GM21619 (cell line): Measurements from ENCODE around the gene ITGB2.

Experiments
- ATAC-seq: cut with Tn5 transposase; IDR thresholded peaks from one replicate; pipeline ENCODE4 v1.9.1; 2021; ENCODE audit not compliant: unreplicated experiment

Gene ITGB2

DNA sequence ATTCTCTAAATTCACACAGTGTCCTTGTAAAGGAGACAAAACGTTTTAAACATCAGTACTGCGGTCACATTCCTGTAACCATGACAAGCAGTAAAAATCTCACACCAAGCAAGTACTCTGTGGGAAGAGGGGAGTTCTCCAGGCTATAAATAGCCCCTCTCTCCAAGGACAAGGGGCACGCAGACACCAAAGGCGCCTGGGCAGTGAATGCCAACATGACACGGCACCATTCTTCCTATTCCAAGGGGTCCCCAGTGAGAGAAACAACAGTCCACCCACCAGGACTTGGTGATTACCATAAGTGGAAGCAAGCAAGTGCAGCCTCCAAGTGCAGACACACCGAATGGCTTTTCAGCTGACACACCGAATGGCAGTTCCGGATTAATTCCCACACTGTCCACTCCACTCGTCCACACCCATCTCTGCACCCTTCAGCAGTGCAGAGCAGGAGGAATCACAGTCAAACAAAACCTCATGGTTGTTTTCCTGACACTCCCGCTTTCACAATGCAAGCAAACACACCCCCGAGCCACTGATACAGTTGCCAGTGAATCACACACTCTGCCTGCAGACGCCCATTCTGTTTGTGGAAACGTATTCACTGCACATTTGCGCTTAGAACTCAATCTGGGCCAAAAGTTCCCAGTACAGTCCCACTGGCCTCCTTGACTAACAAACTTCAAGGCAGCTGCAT, 49.0 kb downstream of the ITGB2 start:
- ATAC-seq = no peak

DNA sequence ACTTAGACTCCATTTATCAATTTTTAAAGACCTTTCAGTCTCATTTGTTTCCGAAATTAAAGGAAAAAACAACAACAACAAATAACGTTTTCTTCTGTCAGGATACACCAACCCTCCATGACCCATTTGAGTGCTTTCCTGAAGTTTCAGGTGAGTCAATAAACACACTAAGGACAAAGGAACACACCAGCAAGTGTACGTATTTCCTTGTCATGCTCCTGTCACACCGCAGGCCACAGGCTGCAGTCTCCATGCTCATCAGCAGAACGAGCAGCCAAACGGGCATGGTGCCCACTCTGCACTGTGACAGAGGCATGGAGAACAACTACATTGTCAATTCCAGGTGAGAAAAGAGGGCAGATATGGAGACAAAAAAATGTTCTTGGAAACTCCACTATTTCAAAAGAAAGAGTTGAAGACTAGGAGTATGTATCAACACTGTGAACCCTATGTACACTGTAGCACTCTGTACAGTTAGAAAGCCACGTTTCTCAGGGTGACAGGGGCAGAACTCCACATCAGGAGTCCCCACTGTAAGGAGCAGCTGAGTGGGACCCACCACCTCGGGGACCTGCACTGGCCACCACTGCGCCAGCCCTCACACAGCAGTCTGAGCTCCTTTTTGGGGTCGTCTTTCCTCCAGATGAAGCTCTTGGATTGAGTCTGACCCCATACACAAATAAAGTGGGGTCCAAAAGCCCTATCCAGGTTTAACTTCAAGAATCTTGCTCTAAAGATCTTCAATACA, 49.8 kb downstream of the ITGB2 start:
- no peak for ATAC-seq

DNA sequence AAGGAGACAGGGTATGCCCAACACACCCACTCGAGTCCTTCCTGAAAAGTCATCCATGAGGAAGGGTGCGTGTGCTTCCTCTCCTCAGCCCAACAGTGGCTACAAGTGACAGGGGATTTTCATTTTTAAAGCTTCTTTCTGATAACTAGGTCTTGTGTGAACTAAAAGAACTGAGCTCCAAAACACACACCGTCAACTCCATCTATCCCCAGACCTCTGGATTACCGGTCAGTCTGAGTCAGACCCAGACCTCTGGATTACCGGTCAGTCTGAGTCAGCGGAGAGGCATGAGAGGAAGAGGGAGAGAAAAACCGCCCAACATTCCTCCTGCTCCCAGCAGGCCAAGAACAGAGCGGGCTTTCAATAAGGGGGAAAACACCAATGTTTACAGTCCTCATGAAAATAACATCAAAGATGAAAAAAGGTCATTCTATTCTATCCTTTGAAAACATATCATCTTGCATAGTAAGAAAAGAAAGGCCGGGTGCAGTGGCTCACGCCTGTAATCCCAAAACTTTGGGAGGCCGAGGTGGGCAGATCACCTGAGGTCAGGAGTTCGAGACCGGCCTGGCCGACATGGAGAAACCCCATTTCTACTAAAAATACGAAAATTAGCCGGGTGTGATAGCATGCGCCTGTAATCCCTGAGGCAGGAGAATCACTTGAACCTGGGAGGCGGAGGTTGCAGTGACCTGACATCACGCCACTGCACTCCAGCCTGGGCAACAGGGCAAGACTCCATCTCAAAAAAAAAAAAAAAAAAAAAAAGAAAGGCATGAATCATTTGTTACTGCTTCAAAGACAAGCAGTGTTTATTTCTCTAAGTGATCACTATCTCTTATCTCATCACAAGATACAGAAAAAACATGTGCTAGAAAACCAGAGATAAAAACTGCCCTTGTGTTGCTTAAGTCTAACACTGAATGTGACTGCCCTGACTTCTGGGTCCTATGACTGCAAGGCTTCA, 50.6 kb downstream of the ITGB2 start:
- ATAC-seq = no peak

DNA sequence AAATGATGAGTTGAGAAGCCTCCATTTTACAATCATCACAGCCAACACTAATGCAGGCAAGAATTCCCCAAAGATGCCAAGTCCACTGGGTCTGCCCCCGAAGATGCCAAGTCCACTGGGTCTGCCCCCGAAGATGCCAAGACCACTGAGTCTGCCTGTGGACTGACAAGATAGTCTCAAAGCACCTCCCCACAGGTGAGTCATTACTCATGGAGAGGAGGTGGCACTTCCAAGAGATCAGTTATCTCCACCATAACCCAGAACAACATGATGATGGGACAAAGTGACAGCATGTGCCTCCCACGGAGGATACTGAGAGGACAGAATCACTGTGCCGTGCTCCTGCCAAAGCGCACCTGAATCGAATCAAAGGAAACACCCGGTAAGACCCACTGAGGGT, 52.0 kb downstream of the ITGB2 start:
- no peak for ATAC-seq

DNA sequence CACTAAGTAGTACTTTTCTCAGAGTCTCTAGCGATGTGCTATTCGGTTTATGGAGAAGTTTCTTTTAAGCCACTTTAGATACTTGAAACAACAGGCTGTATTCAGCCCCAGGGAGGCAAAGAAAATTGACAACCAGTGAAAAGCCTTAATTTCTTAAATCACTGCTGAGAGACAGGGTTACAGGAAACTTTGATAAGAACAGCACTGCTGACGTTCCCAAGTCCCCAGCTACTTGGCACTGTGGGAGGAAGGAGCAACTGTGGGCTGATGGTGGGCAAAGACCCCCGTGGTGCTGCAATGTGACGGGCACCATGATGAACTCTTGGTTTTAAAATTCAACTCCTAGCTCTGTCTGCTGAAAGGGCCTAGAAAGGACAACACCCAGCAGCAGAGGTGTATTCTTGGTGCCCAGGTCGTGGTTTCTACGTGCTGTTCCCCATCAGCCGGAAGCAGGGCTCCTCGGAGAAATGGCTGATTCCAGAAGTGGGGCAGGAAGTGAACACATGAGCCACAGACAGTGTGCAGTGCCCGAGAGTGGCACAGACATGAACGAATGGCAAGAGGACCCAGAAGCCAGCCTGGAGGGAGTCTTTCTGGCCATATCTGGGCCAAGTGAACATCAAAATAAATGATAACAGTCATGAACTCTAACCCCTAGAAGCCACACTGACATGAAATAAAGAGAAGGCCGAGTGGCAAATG, 52.5 kb downstream of the ITGB2 start:
- no peak for ATAC-seq

DNA sequence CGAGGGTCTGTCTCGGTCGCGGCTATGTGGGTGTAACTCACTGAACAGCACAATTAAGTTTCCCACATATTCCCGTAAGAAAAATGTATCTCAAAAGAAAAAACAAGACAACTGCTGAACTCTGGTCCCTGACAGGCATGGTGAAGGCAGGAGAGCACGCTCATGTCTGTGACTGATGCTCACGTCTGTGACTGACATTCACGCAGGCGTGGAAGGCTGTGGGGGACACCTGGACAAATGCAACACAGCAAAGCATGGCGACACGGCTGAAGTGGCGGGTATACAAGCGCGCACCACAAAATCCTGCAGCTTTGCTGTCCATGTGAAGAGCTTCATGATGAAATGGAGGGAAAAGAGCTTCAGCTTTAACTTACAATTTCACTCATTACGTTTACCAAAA, 53.2 kb downstream of the ITGB2 start:
- ATAC-seq = no peak

DNA sequence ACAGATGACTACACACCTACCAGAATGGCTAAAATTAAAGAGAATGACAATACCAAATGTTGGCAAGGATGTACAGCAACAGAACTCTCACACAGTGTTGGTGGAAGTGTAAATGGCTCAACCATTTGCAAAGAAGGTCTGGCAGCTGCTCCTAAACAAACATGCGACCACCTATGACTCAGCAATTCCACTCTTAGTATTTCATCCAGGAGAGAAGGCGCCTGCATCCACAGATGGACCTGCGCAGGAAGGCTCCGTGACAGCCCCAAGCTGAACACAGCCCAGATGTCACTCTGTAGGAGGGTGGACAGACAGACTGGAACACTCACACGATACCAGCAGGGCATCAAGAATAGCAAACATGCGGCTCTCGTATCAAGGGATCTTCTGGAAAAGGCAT, 53.9 kb downstream of the ITGB2 start:
- no peak for ATAC-seq

DNA sequence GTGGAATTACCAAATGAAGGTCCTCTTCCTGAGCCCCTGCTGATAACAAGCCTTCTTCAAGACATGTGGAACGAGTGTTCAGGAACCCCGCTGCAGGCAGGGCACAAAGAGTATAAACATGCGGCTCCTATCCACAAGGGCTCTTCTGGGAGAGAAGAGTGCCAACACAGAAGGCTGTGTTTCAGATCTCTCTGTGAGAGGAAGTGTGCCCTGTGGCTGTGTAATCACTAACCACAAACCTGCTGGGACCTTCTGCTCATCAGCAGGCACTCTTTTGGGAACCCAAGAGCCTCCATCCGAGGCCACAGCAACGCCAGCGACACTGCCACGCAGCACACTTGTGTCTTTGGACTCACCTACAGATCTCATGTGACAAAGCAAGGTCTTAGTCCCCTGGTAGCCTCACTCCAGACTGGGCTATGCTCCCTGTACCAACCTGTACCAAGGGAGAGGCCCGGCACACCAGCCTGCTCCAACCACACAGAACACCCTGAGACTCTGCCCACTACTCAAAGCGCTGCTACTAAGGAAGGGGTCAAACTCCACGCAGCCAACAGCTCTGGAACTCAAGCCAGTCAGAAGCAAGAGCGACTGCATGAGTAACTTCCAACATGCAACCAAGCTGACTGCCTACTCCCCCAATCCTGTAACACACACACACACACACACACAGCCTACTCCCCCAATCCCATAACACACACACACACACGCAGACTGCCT, 55.0 kb downstream of the ITGB2 start:
- no peak for ATAC-seq

DNA sequence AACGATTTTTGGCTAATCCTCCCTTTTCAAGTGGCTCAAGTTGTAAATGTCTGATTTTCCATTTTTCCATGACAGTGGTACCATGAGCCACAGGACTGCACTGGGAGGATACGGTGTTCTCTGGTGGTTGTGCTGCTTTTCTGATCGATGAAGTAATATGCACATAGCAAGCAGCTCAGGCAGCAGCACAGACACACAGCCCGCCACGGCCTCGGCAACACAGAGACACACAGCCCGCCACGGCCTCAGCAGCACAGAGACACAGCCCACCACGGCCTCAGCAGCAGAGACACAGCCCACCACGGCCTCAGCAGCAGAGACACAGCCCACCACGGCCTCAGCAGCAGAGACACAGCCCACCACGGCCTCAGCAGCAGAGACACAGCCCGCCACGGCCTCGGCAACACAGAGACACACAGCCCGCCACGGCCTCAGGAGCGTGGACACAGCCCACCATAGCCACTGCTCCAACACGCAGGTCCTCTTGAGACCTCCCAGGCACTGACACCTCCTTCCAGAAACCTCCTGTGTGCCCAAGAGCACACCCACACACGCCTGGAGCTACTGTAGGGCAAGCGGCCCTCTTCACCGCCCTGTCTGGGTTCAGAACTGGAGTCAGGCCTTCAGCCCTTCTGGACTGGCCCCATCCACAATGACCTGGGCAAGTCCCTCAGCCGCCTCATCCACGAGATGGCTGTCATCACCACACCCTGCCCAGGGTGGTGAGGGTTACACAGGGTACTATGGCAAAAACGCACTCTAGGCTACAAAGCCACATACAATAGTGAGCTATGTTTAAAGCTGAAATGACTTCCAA, 57.6 kb downstream of the ITGB2 start:
- no peak for ATAC-seq

DNA sequence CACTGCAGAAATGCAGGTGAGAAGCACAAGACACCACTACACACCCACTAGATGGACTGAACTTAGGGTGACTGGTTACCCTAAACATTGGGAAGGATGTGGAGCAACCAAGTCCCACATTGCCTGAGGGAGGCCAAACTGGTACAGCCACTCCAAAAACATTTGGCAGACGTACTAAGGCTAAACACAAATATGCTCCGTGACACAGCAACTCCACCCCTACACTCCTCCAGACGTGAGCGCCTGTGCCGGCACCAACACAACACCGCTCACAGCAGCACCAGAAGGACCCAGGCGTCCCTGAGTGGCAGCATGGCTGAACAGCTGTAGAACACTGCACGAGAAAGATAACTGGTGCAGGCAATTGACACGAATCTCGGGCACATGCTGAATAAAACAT, 61.9 kb downstream of the ITGB2 start:
- no peak for ATAC-seq

DNA sequence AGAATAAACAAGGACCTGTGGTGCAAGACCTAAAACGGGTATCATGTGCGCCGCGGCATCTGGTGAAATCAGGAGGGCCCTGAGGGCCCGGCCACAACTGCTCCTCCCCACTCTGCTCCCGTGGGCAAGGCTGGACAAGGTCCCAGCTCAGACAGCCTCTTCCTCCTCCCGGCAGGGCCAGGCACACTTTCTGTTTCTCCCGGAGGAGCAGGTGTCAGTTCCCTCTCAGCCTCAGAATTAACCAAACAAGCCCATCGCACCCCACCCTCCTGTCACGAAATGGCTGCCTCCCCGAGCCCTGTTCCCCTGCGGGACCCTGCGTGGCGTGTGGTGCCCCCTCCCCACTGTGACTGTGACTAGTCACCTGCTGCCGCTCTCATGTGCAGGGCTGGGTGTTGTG, 62.4 kb downstream of the ITGB2 start:
- ATAC-seq = no peak

DNA sequence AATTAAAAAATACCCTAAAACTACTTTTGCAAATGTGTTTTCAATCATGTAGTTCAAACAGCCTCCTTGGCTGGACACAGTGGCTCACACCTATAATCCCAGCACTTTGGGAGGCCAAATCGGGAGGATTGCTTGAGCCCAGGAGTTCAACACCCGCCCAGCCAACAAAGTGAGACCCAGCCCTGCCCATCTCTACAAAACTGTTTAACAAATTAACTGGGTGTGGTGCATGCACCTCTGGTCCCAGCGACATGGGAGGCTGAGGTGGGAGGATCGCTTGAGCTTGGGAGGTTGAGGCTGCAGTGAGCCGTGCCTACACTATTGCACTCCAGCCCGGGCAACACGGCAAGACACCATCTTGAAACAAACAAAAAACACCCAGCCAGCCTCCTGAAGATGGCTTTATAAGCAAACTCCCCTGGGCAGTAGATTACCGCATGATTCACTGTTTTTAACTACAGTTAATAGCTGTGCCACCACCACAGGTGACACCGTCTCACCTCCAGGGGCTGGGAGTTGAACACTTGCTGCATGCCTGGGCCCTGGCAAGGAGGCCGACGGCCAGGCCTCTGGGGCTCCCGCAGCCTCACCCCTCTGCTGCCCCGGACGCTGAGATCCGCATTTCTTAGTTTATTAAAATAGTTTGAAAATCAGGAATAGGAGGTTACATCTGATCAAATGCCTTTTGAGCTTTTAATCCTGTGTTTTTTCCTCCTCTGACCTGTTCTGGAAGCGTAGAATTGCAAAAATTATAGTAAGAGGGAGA, 63.4 kb downstream of the ITGB2 start:
- ATAC-seq = no peak

DNA sequence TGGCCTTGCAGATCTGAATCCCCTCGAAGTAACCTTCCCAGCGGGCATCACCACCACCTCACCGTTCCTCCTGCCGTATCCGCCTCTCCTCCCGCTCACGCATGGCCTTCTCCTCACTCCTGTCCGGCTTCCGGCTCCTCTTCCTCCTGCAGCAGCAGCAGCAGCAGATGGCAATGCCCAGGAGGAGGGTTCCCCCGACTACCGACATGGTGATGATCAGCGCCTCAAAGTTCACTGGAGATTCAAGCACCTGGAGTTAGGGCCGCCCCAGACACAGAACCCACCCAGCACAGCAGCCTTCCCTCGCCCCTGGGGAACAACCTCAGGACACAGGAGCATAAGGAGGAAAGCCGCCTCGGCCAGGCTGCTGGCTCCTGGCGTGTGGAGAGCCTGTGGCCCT, 64.6 kb downstream of the ITGB2 start:
- ATAC-seq = no peak

DNA sequence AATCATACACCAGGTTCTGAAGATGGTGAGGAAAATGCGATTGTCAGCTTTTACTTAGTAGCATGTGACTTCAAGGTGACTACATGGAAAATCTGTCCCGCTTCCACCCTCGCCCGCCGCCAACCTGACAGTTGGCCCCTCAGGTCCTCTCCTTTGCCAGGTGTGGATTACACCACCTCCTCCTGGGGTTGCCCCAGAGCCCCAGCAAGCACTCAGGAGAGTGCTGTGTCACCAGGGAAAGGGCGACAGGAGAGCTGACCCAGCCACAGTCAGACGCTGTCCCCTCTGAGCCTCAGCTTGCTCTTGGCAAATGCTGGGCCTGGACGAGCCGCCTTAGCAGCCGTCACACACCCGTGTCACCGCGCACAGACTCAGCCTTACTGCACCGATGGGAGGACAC, 65.1 kb downstream of the ITGB2 start:
- no peak for ATAC-seq

DNA sequence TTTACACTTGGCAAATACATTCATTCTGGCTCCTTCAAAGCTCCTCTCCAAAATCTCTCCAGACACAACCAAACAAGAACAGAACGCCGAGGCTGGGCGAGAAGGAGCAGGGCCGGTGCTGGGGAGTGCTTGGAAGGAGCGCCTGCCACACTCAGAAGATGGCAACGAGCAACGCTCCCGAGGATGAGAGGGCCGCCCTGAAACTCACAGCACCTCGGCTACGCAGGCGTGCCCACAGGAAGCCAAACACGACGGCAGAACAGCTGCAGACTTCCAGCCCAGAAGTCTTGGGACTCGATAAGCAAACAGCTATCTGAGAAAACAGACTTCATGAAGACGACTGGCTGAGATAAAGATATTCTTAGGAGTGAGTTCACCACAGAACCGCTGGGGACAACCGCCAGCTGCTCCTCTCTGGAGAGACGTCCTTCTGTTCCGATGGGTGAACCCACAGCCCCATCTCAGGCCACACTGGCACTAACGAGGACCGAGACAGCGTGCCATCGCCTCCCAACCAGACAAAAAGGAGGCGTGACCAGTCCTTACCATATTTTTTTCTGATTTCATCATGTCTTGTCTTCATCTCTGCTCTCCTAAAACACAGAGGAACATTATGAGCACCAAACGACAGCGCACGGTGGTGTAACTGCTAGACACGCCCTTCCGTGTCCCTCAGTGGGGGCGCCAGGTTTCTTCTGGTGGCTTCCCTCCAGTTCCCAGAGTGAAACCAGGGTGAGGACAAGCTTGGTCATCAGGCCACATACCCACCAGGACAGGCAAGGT, 65.8 kb downstream of the ITGB2 start:
- ATAC-seq = no peak

DNA sequence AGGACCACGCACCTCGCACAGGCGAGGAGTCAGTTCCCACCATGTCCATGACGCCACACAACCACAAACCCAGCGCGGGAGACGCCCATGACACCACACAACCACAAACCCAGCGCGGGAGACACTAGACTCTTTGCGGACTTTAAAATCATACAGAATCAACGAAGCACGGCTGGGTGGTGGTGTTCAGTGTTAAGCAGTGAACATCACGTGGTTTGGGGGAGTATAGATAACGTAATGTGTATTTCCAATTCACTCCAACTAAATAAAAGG, 66.4 kb downstream of the ITGB2 start:
- no peak for ATAC-seq

DNA sequence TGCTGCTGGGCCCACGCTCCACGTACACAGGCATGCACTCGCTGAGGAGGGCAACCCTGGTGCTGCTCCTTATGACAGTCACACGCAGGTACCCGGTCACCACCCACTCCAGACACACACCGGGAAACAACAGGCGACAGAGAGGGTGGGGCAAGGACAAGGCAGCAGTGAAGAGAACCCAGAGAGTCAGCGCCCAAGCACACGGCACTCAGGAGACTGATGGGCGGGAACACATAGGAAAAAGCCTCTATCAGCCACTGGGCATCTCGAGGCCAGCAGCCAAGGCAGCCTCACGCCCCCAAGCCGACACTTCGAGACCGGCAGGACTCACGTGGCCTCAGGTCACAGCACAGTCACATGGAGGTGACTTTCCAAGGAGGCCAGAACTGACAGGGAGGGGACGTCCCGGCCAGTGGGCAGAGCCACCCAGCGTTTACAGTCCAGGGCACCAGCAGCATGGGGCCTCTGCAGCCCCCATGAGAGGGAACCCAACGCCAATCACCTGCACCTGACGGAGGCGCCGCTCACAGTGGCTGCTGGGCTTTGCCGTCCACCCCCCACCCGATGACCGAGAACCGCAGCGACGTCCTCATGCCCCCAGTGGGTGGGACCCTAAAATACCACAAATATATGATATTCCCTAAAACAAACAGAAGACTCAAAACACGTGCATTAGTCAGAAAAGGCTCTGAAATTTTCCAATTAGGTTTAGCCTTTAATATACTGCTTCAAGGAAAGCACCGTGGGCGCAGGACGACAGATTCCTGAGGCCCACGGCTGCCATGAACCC, 66.9 kb downstream of the ITGB2 start:
- no peak for ATAC-seq
